ENCODE data around the gene FGF3. TPM values are rescaled to one million over a fixed set of nuclear protein-coding genes. Genes with fewer than 3 reads are reported as not detected.
A peak's percentile ranks its signal among the peaks of the same experiment; 100 is the strongest.

The FGF3 gene
- total RNA-seq, 5 donors from 2014 or later (not counting 1 experiment from before 2014, with no cell fraction given): not detected

GRCh38 chr11:69864686-69865661 is 45.8 kb upstream of the FGF3 start:
- Mint-ChIP-seq H3K4me3 (no peak overlapping the region), H3K9me3 (no peaks in the 10 kb centered on the region), H3K27ac (no peak overlapping the region), H3K4me1 (no peaks in the 10 kb centered on the region), H3K36me3 (no peaks in the 10 kb centered on the region), H3K27me3 (peaks cover 37 to 58% of the 10 kb centered on the region in 2 donors)
- H3K9me3 ChIP-seq: no peaks in the 10 kb centered on the region
- H3K27me3 ChIP-seq (replicated peaks in 1 of 2; ENCODE audit: control insufficient read depth in 2 of 2, extremely low read depth in 1 of 2, insufficient read depth in 2 of 2, low read length in 1 of 2): peaks cover 0 to 74% of the 10 kb centered on the region in 2 experiments
- no peak overlapping the region for H3K27ac ChIP-seq (ENCODE audit: low read length)
- no peaks in the 10 kb centered on the region for H3K36me3 ChIP-seq (ENCODE audit: control insufficient read depth in 2 of 2, extremely low read depth in 1 of 2, insufficient read depth in 1 of 2, low read length in 1 of 2)
- CTCF ChIA-PET: no interaction called here
- 73% methylated on average over 25 of the region's 27 CpGs for WGBS (ENCODE audit: insufficient coverage)
- POLR2A ChIA-PET: no interaction called here
- ATAC-seq (replicated peaks in 1 of 4) (no peak), DNase-seq (peak in 1 of 35 experiments; percentile 17)
- H3K4me3 ChIP-seq (ENCODE audit: control insufficient read depth in 1 of 2, extremely low read depth in 1 of 2, low read length in 1 of 2): no peak overlapping the region
- H3K4me1 ChIP-seq (ENCODE audit: control insufficient read depth in 1 of 2, extremely low read depth in 1 of 2, insufficient read depth in 2 of 2, low read length in 2 of 2): no peaks in the 10 kb centered on the region

GRCh38 chr11:69863544-69864200 is 44.5 kb upstream of the FGF3 start:
- peaks cover 0 to 70% of the 10 kb centered on the region in 2 experiments for H3K27me3 ChIP-seq (replicated peaks in 1 of 2; ENCODE audit: control insufficient read depth in 2 of 2, extremely low read depth in 1 of 2, insufficient read depth in 2 of 2, low read length in 1 of 2)
- H3K9me3 ChIP-seq: no peaks in the 10 kb centered on the region
- H3K27ac ChIP-seq (ENCODE audit: low read length): no peak overlapping the region
- Mint-ChIP-seq H3K27me3 (peaks cover 43 to 61% of the 10 kb centered on the region in 2 donors), H3K27ac (no peak overlapping the region), H3K36me3 (no peaks in the 10 kb centered on the region), H3K4me1 (no peaks in the 10 kb centered on the region), H3K9me3 (no peaks in the 10 kb centered on the region), H3K4me3 (no peak overlapping the region)
- 80% methylated on average over 16 of the region's 17 CpGs for WGBS (ENCODE audit: insufficient coverage)
- ATAC-seq (replicated peaks in 1 of 4): no peak
- ChIA-PET POLR2A (no interaction called here), CTCF (no interaction called here)
- no peak overlapping the region for H3K4me3 ChIP-seq (ENCODE audit: control insufficient read depth in 1 of 2, extremely low read depth in 1 of 2, low read length in 1 of 2)
- H3K36me3 ChIP-seq (ENCODE audit: control insufficient read depth in 2 of 2, extremely low read depth in 1 of 2, insufficient read depth in 1 of 2, low read length in 1 of 2): no peaks in the 10 kb centered on the region
- H3K4me1 ChIP-seq (ENCODE audit: control insufficient read depth in 1 of 2, extremely low read depth in 1 of 2, insufficient read depth in 2 of 2, low read length in 2 of 2): no peaks in the 10 kb centered on the region
- peak in 1 of 35 experiments; percentile 5 for DNase-seq

- ATAC-seq (replicated peaks in 1 of 4) (no peak), DNase-seq (peak in 1 of 35 experiments; percentile 20)
- Mint-ChIP-seq H3K27me3 (peaks cover 42 to 63% of the 10 kb centered on the region in 2 donors), H3K9me3 (no peaks in the 10 kb centered on the region), H3K27ac (no peak overlapping the region), H3K36me3 (no peaks in the 10 kb centered on the region), H3K4me1 (no peaks in the 10 kb centered on the region), H3K4me3 (no peak overlapping the region)
- WGBS (ENCODE audit: insufficient coverage): 78% methylated on average over 9 of the region's 12 CpGs
- Histone ChIP-seq H3K9me3 (no peaks in the 10 kb centered on the region), H3K4me3 (ENCODE audit: control insufficient read depth in 1 of 2, extremely low read depth in 1 of 2, low read length in 1 of 2) (no peak overlapping the region), H3K36me3 (ENCODE audit: control insufficient read depth in 2 of 2, extremely low read depth in 1 of 2, insufficient read depth in 1 of 2, low read length in 1 of 2) (no peaks in the 10 kb centered on the region), H3K4me1 (ENCODE audit: control insufficient read depth in 1 of 2, extremely low read depth in 1 of 2, insufficient read depth in 2 of 2, low read length in 2 of 2) (no peaks in the 10 kb centered on the region), H3K27ac (ENCODE audit: low read length) (no peak overlapping the region), H3K27me3 (replicated peaks in 1 of 2; ENCODE audit: control insufficient read depth in 2 of 2, extremely low read depth in 1 of 2, insufficient read depth in 2 of 2, low read length in 1 of 2) (peaks cover 0 to 66% of the 10 kb centered on the region in 2 experiments)
- POLR2A ChIA-PET: no interaction called here
- CTCF ChIA-PET: interaction anchor here in 1 of 2 donors (0.6 kb wide), 1 partner anchor 143 kb away, joined by 5 read pairs; no protein-coding TSS in a partner anchor
Measured at GRCh38 chr11:69862797-69863543, 43.8 kb upstream of the FGF3 start.

- no peaks in the 10 kb centered on the region for H3K4me1 Mint-ChIP-seq
- 51% methylated on average over 13 of the region's 19 CpGs for WGBS (ENCODE audit: insufficient coverage)
- peaks cover 42 to 63% of the 10 kb centered on the region in 2 donors for H3K27me3 Mint-ChIP-seq
- H3K36me3 ChIP-seq (ENCODE audit: control insufficient read depth in 2 of 2, extremely low read depth in 1 of 2, insufficient read depth in 1 of 2, low read length in 1 of 2): no peaks in the 10 kb centered on the region
- H3K27ac Mint-ChIP-seq: no peak overlapping the region
- peak in 1 of 35 experiments; percentile 2 for DNase-seq
- ChIA-PET POLR2A (no interaction called here), CTCF (interaction anchor here in 1 of 2 donors (0.6 kb wide), 1 partner anchor 142 kb away, joined by 5 read pairs; no protein-coding TSS in a partner anchor)
- no peak for ATAC-seq (replicated peaks in 1 of 4)
- no peaks in the 10 kb centered on the region for H3K4me1 ChIP-seq (ENCODE audit: control insufficient read depth in 1 of 2, extremely low read depth in 1 of 2, insufficient read depth in 2 of 2, low read length in 2 of 2)
- peaks cover 0 to 60% of the 10 kb centered on the region in 2 experiments for H3K27me3 ChIP-seq (replicated peaks in 1 of 2; ENCODE audit: control insufficient read depth in 2 of 2, extremely low read depth in 1 of 2, insufficient read depth in 2 of 2, low read length in 1 of 2)
- no peak overlapping the region for H3K4me3 ChIP-seq (ENCODE audit: control insufficient read depth in 1 of 2, extremely low read depth in 1 of 2, low read length in 1 of 2)
- H3K9me3 Mint-ChIP-seq: no peaks in the 10 kb centered on the region
- H3K36me3 Mint-ChIP-seq: no peaks in the 10 kb centered on the region
- no peak overlapping the region for H3K4me3 Mint-ChIP-seq
- no peaks in the 10 kb centered on the region for H3K9me3 ChIP-seq
- H3K27ac ChIP-seq (ENCODE audit: low read length): no peak overlapping the region
Measured at GRCh38 chr11:69862331-69862771, 43.1 kb upstream of the FGF3 start.

- ChIA-PET CTCF (interaction anchor here in 1 of 2 donors (0.6 kb wide), 1 partner anchor 141 kb away, joined by 5 read pairs; no protein-coding TSS in a partner anchor), POLR2A (no interaction called here)
- H3K27ac Mint-ChIP-seq: no peak overlapping the region
- no peaks in the 10 kb centered on the region for H3K9me3 ChIP-seq
- H3K9me3 Mint-ChIP-seq: no peaks in the 10 kb centered on the region
- no peak overlapping the region for H3K4me3 ChIP-seq (ENCODE audit: control insufficient read depth in 1 of 2, extremely low read depth in 1 of 2, low read length in 1 of 2)
- no peak for ATAC-seq (replicated peaks in 1 of 4)
- H3K27ac ChIP-seq (ENCODE audit: low read length): no peak overlapping the region
- H3K27me3 ChIP-seq (replicated peaks in 1 of 2; ENCODE audit: control insufficient read depth in 2 of 2, extremely low read depth in 1 of 2, insufficient read depth in 2 of 2, low read length in 1 of 2): peaks cover 0 to 59% of the 10 kb centered on the region in 2 experiments
- 68% methylated on average over 4 of the region's 7 CpGs for WGBS (ENCODE audit: insufficient coverage)
- H3K4me1 Mint-ChIP-seq: no peaks in the 10 kb centered on the region
- no peaks in the 10 kb centered on the region for H3K36me3 Mint-ChIP-seq
- H3K27me3 Mint-ChIP-seq: peaks cover 40 to 61% of the 10 kb centered on the region in 2 donors
- no peaks in the 10 kb centered on the region for H3K4me1 ChIP-seq (ENCODE audit: control insufficient read depth in 1 of 2, extremely low read depth in 1 of 2, insufficient read depth in 2 of 2, low read length in 2 of 2)
- no peak overlapping the region for H3K4me3 Mint-ChIP-seq
- no peaks in the 10 kb centered on the region for H3K36me3 ChIP-seq (ENCODE audit: control insufficient read depth in 2 of 2, extremely low read depth in 1 of 2, insufficient read depth in 1 of 2, low read length in 1 of 2)
- no peak for DNase-seq
Measured at GRCh38 chr11:69861901-69862300, 42.7 kb upstream of the FGF3 start.

Data from T-cell (primary cell).